Type B pancreatic cell (in vitro differentiated cells): ENCODE results near the gene CEACAM21. TPM values are rescaled to one million over a fixed set of nuclear protein-coding genes. Genes with fewer than 3 reads are reported as not detected.

ENCODE experiments used
- DNase-seq: peaks from one replicate; pipeline ENCODE4 v3.0.0; 2021; ENCODE audit warnings: mixed read lengths; ENCODE audit not compliant: unreplicated experiment; ENCODE audit errors: extremely low spot score
- H3K27ac Mint-ChIP-seq: 2 replicates; pipeline ENCODE4 v1.8.0; 2021; ENCODE audit warnings: mild to moderate bottlenecking, mixed read lengths
- H3K27me3 Mint-ChIP-seq: 2 replicates; pipeline ENCODE4 v1.8.0; 2021; ENCODE audit warnings: mixed read lengths
- H3K36me3 Mint-ChIP-seq: 2 replicates; pipeline ENCODE4 v1.8.0; 2021; ENCODE audit warnings: mixed read lengths
- H3K4me1 Mint-ChIP-seq: one replicate; pipeline ENCODE4 v1.8.0; 2021; ENCODE audit warnings: mixed read lengths; ENCODE audit not compliant: unreplicated experiment
- H3K4me3 Mint-ChIP-seq: 2 replicates; pipeline ENCODE4 v1.8.0; 2021; ENCODE audit warnings: mild to moderate bottlenecking, mixed read lengths
- H3K9me3 Mint-ChIP-seq: 2 replicates; pipeline ENCODE4 v1.8.0; 2021; ENCODE audit warnings: mixed read lengths
- total RNA-seq: library from RNA; stranded (reverse); gene quantifications from 2 replicates; pipeline ENCODE4 v1.2.1, GENCODE V29; 2021; ENCODE audit warnings: low replicate concordance
- TF ChIP-seq, protein P1 (sequence below): fragments of 200-600 bp; sonication (generic); conservative IDR thresholded peaks from 2 replicates; pipeline ENCODE4 v1.5.0; 2021; ENCODE audit warnings: antibody characterized with exemption, mild to moderate bottlenecking

The CEACAM21 gene
- total RNA-seq, 1 donor from 2014 or later: not detected

DNA sequence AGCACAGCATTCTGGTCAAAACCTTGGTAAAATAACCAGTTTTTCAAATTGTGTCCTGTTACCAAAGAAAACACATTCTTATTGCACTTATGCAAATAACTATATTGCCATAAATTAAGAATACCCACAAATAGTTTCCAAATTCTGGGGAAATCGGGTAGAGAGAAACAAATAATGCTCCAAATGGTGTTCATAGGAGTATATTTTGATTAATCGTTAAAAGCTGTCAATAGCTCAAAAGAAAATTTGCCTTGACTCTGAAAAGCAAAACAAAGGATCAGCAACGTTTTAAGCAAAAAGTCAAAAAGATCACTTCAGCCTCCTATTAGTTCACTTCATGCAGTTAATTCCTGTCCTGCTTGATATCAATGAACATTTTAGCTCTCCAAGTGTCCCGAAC, 22.2 kb upstream of the CEACAM21 start:
- Mint-ChIP-seq H3K4me3 (no peak overlapping the region), H3K27me3 (peaks cover 3% of the 10 kb centered on the region), H3K36me3 (no peaks in the 10 kb centered on the region), H3K4me1 (no peaks in the 10 kb centered on the region), H3K9me3 (no peaks in the 10 kb centered on the region), H3K27ac (no peak overlapping the region)
- TF ChIP-seq, protein P1, sequence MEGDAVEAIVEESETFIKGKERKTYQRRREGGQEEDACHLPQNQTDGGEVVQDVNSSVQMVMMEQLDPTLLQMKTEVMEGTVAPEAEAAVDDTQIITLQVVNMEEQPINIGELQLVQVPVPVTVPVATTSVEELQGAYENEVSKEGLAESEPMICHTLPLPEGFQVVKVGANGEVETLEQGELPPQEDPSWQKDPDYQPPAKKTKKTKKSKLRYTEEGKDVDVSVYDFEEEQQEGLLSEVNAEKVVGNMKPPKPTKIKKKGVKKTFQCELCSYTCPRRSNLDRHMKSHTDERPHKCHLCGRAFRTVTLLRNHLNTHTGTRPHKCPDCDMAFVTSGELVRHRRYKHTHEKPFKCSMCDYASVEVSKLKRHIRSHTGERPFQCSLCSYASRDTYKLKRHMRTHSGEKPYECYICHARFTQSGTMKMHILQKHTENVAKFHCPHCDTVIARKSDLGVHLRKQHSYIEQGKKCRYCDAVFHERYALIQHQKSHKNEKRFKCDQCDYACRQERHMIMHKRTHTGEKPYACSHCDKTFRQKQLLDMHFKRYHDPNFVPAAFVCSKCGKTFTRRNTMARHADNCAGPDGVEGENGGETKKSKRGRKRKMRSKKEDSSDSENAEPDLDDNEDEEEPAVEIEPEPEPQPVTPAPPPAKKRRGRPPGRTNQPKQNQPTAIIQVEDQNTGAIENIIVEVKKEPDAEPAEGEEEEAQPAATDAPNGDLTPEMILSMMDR: no peak
- no peak for DNase-seq

- DNase-seq: no peak
- H3K27me3 Mint-ChIP-seq: peaks cover 7% of the 10 kb centered on the region
- no peak overlapping the region for H3K27ac Mint-ChIP-seq
- no peaks in the 10 kb centered on the region for H3K4me1 Mint-ChIP-seq
- TF ChIP-seq, protein P1: no peak
- no peaks in the 10 kb centered on the region for H3K9me3 Mint-ChIP-seq
- no peaks in the 10 kb centered on the region for H3K36me3 Mint-ChIP-seq
- H3K4me3 Mint-ChIP-seq: no peak overlapping the region
Measured at GRCh38 chr19:41554907-41555306, 21.1 kb upstream of the CEACAM21 start.

DNA sequence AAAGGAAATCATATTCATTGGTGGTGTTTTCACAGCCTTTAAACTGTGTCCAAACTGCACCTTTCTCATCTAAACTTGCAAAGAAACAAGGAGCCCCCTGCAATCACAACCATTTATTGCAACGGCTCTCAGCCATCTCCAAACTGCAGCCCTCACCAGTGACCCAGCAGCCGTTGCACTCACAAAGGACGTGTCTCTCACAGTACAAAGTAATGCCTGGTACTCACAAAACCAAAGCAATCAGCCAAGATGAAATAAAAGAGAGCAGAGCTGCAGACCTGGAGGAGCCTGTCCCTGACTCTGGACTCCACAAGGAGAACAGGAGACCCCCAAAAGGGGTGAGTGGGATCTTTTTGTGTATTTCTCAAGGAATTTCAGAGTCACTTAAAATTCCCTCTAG, 20.2 kb upstream of the CEACAM21 start:
- Mint-ChIP-seq H3K9me3 (no peaks in the 10 kb centered on the region), H3K4me3 (no peak overlapping the region), H3K36me3 (no peaks in the 10 kb centered on the region), H3K27ac (no peak overlapping the region), H3K27me3 (peaks cover 10% of the 10 kb centered on the region), H3K4me1 (no peaks in the 10 kb centered on the region)
- no peak for DNase-seq
- TF ChIP-seq, protein P1: no peak

- no peaks in the 10 kb centered on the region for H3K36me3 Mint-ChIP-seq
- TF ChIP-seq, protein P1: no peak
- no peaks in the 10 kb centered on the region for H3K9me3 Mint-ChIP-seq
- H3K27ac Mint-ChIP-seq: no peak overlapping the region
- no peak overlapping the region for H3K4me3 Mint-ChIP-seq
- no peak for DNase-seq
- peaks cover 51% of the 10 kb centered on the region for H3K27me3 Mint-ChIP-seq
- H3K4me1 Mint-ChIP-seq: no peaks in the 10 kb centered on the region
Measured at GRCh38 chr19:41563854-41564514, 12.0 kb upstream of the CEACAM21 start.

GRCh38 chr19:41564515-41565378, 11.2 kb upstream of the CEACAM21 start:
- TF ChIP-seq, protein P1: no peak
- H3K9me3 Mint-ChIP-seq: no peaks in the 10 kb centered on the region
- no peaks in the 10 kb centered on the region for H3K4me1 Mint-ChIP-seq
- peaks cover 48% of the 10 kb centered on the region for H3K27me3 Mint-ChIP-seq
- no peak overlapping the region for H3K4me3 Mint-ChIP-seq
- DNase-seq: no peak
- no peaks in the 10 kb centered on the region for H3K36me3 Mint-ChIP-seq
- H3K27ac Mint-ChIP-seq: no peak overlapping the region
